Activated CD8-positive, alpha-beta memory T cell treated with anti-CD3 and anti-CD28 coated beads, Interleukin-2, amount 50 U/mL, for 48 hours (primary cell): ENCODE measurements around the gene CTSC.

Experiments
- DNase-seq: peaks from one replicate; pipeline ENCODE4 v3.0.0-alpha.2; 2020

Gene CTSC

DNA sequence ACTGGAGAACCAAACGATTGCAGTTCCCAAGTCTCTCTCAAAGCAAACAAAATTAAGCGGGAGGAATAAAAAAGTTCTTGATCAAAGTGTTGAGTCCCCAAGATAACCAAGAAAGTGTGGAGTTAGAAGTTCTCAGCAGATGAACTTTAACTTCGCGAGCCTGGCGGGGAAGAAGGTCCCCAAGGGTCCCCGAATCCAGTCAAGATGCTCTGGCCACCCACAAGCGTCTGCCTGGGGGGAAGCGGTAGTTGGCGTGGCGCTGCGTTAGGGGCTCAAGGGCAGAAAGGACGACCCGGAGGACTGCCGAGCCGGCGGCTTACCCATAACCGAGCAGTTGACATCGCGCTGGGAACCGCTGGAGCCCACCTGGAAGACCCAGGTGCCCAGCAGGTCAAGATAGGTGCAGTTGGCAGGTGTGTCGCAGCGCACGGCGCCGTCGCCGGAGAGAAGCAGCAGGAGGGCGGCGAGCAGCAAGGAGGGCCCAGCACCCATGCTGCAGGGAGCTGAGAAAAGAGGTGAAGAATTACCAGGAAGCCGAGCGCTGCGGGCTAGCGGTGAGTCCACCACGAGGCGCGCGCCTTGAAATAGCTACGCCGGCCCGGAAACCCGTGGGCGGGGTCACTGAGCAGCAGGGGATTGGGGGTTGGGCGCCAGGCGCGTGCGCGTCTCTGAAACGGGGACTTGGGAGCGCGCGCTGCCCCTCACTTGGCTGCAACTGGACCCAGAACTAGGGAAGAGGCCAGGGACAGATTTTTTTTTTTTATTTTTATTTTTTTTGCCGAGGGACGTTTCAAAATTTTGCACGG lies at the start of gene CTSC:
Gene CTSC (minus strand): TSS at position 556 of the 806 bp plus-strand sequence. CDS start 64 bp downstream, at position 492.
- DNase-seq, result peak; percentile 96

DNA sequence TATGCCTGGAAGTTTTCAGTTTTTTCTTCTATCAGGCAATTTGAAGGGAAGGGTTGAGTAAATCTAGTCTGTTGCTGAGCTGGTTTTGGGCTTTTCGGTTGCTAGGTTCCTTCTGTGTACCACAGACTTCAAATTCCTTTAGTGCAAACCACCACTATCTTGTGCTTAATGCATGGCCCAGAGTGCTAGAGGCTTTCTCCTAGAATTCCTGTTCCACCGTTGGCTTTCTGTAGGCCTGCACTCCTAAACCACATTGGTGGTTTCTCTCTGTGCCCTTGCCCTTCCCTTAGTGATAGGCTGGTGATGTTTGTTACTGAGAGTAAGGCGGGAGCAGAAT lies 47.1 kb upstream of the CTSC start:
- no peak for DNase-seq

DNA sequence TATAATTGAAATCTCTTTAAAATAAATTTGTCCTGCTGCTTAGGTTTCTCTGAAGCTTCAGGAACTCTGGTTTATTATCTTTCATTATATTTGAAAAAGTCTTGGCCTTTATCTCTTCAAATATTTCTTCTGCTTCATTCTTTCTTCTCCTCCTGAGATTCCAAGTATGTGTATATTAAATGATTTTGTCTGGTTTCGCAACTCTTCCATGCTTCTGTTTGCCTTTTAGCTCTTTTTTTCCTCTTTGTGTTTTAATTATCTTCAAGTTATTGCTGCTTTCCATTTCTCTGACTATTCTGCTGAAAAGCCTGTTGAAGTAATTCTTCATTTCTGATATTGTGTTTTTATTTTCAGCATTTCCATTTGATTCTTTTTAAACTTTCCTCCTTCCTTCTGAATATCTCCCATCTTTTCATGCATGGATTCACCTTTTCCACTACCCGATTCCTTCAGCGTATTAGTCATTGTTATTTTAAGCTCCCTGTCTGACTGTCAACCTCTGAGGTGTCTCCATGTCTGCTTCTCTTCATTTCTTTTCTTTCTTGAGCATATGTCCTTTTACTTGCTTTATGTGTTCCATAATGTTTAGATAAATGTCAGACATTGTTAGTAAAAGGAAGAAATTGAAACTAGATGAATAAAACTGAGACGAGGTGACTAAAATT lies 46.6 kb upstream of the CTSC start:
- DNase-seq, result no peak

DNA sequence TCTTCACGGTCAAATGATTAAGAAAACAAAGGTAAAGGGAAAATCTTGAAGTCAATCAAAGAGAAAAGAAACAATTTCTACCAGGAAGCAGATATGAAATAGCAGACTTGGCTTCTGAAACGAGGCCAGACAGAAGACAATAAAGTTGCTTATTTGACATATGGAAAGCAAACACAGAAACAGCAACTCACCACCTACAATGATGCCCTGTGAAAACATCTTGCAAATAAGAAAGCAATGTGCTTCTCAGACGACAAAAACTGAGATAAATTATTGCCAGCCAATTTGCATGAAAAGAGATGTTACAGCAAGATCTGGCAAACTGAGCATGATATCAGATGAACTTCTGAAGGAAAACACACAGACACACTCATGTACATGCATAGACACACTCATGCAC lies 45.9 kb upstream of the CTSC start:
- DNase-seq, result no peak

DNA sequence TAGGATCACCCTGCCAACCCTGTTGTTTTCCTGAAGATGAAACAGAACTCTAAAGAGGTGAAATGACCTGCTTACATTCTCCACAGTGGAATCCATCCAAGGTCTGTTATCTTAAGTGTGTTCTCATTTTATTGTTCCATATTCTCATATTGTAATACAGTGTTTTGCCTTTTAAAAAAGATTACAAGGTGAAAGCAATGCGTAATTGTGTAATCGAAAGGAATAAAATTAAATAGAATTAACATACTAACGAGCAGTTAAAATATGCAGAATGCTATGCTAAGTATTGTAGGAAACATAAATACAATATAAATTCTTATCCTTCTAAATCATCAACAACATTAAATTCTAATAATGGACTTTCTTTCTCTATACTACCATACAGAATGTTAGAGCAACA lies 41.6 kb upstream of the CTSC start:
- DNase-seq, result no peak

DNA sequence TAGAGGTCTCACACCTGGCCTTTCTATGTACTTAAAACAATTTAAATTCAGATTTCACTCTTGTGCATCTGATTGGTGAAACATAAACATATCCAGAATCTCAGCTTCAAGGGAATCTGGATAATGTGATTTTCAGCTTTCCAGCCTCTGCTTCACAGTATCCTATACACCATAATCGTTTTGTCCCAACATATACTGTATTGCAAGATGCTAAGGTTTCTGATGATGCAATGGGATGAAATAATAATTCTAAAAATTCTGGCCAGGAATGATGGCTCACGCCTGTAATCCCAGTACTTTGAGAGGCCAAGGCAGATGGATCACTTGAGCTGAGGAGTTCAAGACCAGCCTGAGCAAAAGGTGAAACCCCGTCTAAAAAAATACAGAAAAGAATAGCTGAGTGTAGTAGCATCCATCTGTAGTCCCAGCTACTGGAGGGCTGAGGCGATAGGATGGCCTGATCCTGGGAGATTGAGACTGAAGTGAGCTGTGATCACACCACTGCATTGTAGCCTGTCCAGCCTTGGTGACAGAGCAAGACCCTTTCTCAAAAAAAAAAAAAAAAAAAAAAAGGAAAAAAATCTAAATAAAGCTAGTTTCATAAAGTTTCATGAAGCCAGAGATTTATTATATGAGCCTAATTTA lies 41.0 kb upstream of the CTSC start:
- no peak for DNase-seq

DNA sequence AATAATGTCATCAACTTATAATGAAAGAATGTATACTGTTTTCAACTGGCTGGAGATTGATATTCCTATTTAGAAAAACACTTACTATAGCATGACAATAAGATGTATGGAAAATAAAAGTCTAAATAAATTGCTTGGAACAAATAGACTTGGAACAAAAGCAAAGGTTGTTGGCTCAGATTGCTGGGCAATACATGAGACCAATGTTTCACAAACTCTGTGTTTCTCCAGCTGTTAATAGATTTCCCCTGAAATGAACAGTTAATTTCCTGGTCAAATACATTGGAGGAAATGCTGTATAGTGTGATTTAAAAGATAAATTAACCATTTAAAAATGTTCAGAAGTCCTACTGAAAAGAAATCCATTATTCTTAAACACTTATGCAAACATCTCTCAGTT lies 40.1 kb upstream of the CTSC start:
- no peak for DNase-seq

DNA sequence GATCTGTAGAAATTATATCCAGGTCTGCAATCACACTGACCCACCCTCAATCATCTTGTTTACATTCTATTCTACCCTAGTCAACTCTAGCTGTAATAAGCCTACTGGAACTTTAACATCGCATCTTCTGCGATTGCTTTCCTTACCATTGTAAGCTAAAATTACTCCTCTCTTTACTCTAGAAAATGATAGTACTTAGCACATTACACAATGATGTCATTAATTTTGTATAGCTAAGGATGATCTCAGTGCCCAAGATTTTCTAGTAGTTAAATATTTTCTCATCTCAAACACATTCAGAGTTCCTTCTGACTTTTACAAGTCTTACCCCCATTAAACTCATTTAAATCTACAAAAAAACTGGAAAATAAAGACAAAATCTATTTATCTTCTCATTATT lies 39.6 kb upstream of the CTSC start:
- DNase-seq, result no peak

DNA sequence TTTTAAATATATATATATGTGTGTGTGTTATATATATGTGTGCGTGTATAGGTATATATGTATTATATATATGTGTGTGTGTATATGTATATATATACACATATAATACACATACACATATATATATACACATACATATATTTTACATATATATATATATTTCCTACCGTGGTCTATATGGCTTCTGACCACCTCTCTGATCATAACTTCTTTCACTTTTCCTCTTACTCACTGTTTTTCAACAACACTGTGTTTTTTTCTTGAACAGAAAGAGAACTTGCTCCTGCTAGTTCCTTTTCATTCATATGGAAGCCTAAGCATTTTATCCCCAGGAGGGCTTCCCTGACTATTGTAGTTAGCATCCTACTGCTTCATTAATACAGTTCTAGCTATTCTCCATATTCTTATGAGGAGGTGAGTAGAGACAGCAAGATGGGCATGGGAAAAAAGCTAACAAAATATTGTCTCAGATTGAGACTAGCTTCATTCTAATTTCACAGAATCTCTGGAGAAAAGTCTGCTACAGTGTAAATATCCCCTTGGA lies 38.5 kb upstream of the CTSC start:
- no peak for DNase-seq

DNA sequence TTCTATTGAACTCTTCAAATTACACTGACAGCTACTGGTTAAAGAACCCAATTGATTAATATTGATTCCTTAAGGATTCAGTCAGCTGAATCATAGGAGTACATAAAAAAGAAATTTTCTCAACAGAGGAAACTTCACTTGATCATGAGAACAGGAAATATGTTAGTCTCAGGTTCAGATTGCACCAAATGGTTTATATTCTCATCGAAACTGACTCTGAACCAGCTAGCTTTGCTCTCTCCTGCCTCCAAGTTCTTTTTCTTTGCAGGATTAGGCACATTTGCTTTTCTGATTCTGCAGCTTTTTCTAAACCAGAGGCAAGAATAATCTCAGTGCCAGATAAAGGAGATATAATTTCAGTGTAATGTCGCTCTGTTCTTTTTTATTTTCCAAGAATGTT lies 33.2 kb upstream of the CTSC start:
- DNase-seq, result no peak

DNA sequence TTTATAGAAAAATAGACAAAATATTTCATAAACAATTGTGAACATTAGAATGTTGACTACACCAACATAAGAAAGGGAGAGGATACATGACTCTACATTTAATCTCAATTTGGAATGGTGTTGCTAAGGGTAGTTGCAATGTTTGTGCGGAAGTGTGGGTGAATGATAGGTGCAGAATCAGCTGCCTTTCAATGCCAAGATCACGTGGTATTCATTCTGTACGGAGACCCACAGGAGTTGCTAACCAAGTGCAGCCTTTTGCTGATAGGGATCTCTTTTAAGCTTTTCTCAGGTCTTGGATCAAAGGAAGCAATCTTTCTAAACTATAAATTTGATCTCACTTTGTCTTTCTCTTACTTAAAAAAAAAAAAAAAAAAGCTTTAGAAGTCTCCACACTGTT lies 29.8 kb upstream of the CTSC start:
- DNase-seq, result no peak

DNA sequence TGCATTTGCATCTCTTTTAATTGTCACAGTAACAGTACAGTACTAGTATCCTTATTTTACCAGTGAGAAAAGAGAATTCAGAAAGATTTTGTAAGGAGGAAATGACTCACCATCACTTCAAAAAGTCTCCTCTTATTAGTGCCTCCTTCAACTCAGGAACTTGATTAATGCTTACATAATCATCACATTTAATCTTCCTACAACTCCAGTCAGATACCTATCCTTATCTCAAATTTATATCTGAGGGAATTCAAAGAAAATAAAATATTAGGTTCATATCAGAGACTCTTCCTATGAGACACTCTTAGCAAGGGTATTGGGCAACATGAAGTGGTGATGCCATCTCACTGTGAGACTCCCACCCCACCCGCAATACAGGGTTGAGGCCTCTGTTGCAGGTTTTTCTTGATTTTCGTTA lies 26.1 kb upstream of the CTSC start:
- DNase-seq, result no peak

DNA sequence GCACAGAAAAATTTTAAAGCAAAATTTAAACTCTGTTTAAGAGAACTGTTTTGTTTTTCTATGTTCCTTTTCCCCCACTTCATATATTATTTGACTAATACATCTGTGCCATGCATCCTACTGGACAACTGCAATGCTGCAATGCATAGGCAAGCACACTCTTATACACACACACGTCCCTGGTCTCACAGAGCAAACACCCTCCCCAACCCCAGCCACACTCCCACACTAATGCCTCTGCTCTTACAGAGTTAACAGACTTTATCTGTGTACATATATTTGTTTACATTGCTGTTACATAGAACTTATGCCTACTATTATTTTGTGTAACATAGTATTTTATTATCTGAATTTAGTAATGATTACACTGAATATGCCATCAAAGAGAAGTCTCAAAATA lies 25.5 kb upstream of the CTSC start:
- no peak for DNase-seq

DNA sequence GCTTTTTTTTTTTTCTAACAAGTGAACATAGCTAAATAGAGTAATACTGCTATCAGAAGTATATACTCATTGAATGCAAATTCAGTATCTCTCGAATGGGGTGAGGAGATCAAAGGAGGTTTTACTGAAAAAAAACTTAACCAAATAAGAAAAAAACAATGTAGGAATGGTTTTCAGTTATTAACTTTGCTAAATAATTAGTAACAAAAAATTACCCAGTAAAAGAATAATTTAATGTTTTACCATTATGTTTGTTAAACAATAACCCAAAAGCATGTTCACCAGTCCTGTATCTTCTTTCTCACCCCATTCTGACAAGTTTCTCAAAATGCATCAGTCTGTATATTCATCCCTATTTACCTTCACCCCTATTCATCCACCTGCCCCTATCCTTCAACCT lies 22.6 kb upstream of the CTSC start:
- DNase-seq, result no peak

DNA sequence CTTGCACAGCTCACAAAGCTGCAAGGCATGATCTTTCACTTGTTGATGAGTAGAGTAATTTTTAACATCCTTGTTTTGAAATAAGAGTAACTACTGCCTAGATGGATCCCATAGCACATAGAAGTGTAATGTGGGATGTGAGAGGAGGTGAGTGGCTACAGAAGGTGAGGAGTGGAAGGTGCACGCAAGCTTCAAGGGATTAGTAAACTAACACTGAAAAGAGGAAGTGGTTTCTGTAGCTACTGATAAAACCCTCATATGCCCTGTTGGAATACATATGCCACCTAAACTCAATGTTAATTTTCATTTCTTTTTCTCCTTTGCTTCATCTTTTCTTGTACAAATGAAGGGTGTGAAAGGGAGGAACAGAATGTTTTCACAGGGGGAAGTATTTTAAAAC lies 22.0 kb upstream of the CTSC start:
- no peak for DNase-seq

DNA sequence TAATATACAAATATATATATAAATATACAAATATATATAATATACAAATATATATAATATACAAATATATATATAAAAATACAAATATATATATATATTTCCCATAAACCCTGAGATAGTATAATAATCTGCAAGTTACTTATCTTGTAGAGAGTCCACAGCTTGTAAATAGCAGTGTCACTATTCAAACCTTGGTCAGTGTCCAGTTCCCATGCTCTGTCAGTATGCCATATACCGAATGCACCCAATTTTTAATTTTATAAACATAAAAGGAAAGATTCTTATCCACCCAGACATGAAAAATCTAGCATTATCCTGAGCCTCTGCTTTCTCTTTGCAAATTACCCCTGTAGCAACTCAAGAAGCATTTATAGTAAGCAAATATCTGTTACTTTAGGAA lies 21.6 kb upstream of the CTSC start:
- no peak for DNase-seq

DNA sequence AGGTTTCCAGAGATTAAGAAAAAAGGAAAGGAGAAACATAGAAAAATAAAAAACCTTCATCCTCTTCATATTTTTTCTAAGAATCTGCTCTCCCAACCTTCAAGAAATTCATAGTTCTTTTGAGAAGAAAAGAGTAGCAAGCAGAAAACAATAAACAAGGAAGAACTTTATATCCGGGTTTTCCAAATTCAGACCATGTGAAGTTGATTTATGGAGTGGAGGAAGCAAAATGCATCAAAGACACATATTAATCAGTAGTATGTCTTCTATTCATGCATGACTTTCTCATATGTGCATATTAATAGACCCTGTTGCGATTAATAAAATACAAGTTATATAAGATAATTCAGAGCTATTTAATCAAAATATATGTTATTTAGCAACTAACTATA lies 20.5 kb upstream of the CTSC start:
- no peak for DNase-seq

DNA sequence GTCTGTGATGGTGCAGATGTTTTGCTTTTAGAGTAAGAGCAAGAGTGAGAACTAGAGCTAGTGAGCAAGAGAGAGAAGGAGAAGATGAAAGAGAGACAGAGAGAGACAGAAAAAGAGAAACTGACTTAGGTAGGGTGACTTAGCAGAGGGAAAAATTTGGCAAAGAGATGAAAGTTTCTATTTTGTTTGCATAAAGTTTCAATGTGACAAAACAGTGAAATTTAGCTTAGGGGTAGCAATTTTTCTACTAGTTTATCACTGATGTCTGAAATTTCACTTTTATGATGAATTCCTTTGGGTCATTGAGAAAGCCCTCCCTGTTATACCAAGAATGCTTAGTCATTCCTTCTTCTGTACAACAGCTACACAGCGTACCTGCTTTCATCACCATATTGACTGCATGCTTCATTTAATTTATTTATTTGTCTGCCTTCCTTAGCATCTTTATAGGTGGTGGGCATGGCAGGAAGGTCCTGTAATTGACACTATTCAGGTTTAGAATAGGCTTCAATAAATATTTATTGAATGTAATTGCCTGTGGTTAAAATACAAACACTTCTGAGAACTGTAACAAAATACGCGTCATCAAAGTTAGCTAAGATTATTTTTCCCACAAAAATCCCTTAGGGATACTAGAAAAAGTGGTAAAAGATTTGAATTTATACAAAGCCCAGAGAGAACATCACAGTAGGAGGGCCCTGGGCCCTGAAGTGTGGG lies 19.9 kb upstream of the CTSC start:
- DNase-seq, result no peak

DNA sequence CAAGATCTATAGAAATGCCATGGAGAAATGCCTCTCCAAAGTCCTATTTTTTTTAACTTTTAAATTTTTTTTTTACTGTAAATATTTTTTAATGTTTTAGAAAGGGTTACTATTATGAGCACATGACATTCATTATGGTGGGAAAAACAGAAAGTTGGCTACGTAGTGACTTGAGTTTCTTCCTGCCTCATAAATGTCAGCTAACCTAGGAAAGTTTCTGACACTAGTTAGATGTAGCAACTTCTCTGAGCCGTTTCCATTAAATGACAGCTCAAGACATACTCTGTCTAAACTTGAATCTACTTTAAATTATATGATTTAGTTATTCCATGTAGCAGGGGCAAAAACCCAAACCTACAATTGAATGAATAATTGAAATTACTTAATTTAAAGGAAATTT lies 18.4 kb upstream of the CTSC start:
- DNase-seq, result no peak

DNA sequence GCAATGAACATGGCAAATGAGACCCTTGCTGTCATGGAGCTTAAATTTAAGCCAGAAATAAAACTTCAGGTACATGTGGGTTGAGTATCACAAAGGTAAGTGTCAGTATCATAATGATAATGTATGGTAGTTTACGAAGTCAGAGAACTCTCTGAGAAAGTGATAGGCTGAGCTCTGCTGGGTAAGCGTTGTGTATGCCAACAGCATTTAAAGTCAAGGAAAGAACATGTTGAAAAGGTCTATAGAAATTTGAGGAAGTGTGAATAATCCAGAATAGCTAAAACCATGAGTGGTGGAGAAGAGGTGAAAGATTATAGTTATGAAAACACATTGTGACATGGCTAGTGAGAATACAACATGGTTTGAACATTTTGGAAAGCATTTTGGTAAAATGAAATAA lies 17.4 kb upstream of the CTSC start:
- DNase-seq, result no peak

DNA sequence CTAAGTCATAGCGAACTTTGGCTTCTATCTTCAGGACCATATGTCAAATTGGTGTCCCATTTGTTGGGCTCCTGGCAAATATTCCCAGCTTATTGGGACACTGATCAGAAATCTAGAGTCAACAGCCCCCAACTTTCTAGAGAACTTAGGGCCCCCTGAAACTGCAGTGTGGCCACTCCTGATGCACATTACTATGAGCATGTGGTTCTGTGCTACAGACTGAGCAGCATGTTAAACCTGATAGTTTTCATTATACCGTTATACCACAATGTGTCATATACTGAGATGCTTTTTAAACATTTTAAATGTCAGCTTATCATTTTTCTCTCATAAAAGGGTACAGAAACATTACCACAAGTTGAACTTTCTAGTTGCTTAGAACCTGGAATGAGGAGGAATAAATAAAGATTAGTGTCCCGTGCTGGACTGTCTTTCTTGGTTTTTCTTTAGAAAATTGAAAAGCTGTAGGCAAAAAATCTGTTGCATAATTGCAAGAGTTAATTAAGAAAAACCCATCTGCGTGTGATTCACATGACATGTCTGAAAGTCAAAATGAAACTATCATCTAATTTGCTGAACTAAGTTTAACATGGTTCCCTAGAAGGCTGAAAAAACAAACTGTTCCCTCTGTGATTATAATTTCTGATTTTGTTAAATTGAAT lies 16.4 kb upstream of the CTSC start:
- DNase-seq, result no peak

DNA sequence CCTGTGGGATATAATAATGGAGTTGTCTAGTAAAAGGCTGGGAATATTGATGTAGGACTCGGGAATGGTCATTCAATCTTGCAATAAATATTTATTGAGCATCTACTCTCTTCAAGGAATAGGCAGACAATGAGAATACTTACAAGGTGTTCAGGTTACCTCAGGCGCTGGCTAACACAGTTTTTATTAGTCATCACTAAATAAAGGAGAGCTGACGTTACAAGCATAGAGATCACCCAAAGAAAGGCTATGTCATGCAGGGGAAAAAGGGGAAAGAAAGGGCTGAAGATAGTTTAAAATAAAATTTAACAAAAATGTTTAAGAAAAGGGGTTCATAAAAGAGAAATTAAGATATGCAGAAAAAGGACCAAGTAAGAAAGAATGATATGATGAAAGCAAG lies 15.8 kb upstream of the CTSC start:
- DNase-seq, result no peak

DNA sequence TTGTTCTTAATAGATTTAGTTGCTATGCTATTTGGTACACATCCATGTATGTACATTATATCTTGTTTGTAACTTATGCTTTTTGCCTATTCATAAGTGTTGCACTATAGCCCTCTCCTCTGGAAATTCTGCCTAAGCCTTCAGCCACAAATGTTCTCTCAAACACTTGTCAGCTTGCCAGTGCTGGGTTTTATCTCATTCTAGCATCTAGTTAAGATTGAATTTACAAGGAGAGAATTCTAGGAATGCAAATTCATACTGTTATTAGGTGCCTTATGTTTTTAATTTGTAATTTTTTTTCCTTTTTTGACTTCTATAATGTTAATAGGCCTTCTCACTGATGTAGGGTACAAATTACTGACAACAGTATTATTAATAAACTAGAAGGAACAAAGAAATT lies 14.6 kb upstream of the CTSC start:
- DNase-seq, result no peak
